Activated T-cell treated with anti-CD3 and anti-CD28 coated beads, Interleukin-2, amount 50 U/mL, for 72 hours (primary cell): ENCODE data around the gene SPAG9. TPM values are rescaled to one million over a fixed set of nuclear protein-coding genes. Genes with fewer than 3 reads are reported as not detected.
"Not testable (repeated sequence)": the region's sequence is repeated elsewhere in the genome, so short reads cannot be mapped to it uniquely, and the experiment has no call there.

Experiments
- ATAC-seq, 2 donors: fragments of 150-1000 bp; cut with Tn5 transposase; replicated peaks in 1 of 2; 2 replicates each; pipeline ENCODE4 v1.10.0; 2021; ENCODE audit warnings: moderate library complexity in 2 of 2, mild to moderate bottlenecking in 1 of 2
- DNase-seq, 2 donors: peaks; one replicate each; pipeline ENCODE4 v3.0.0; 2021 to 2022; ENCODE audit warnings: mixed read lengths in 1 of 2
- H3K27ac Mint-ChIP-seq: one replicate; pipeline ENCODE4 v1.8.0; 2022; ENCODE audit warnings: mild to moderate bottlenecking, moderate library complexity, mixed read lengths
- H3K27me3 Mint-ChIP-seq: one replicate; pipeline ENCODE4 v1.8.0; 2022; ENCODE audit warnings: low read depth, mixed read lengths
- H3K36me3 Mint-ChIP-seq, 2 donors: one replicate each; pipeline ENCODE4 v1.8.0; 2022; ENCODE audit warnings: mixed read lengths in 2 of 2, mild to moderate bottlenecking in 1 of 2; ENCODE audit not compliant: insufficient read depth in 2 of 2
- H3K4me1 Mint-ChIP-seq: one replicate; pipeline ENCODE4 v1.8.0; 2022; ENCODE audit warnings: low read depth, mixed read lengths
- H3K4me3 Mint-ChIP-seq, 2 donors: one replicate each; pipeline ENCODE4 v1.8.0; 2022; ENCODE audit warnings: mild to moderate bottlenecking in 2 of 2, mixed read lengths in 2 of 2, moderate library complexity in 2 of 2
- H3K9me3 Mint-ChIP-seq, 2 donors: one replicate each; pipeline ENCODE4 v1.8.0; 2022; ENCODE audit warnings: mixed read lengths in 2 of 2
- total RNA-seq, 2 donors: library from RNA; stranded (reverse); gene quantifications; one replicate each; pipeline ENCODE4 v1.2.3, GENCODE V29; 2022

Gene SPAG9
- total RNA-seq, 2 donors from 2014 or later, result 55.0 to 69.8 TPM

DNA sequence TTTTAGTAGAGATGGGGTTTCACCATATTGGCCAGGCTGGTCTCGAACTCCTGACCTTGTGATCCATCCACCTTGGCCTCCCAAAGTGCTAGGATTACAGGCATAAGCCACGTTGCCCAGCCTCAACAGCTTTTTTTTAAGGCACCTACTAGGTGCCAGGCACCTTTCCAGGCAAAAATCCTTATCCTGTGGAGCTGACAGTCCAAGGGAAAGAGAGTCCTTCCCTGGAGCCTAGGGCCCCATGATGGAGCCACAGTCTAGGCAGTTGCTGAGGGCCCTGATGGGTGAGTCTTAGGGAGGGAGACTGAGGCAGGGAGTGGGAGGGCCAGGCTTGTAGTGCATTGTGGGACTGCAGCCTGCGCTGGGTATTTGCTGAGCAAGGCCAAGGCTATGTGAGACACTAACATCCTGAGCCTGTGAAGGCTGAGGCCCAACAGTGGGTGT lies 174.9 kb downstream of the SPAG9 start:
- H3K9me3 Mint-ChIP-seq, result no peaks in the 10 kb centered on the region
- no peaks in the 10 kb centered on the region for H3K36me3 Mint-ChIP-seq
- H3K4me1 Mint-ChIP-seq, result peaks cover 28% of the 10 kb centered on the region
- H3K27ac Mint-ChIP-seq, result no peak overlapping the region
- ATAC-seq, result no peak
- no peak overlapping the region for H3K4me3 Mint-ChIP-seq
- no peaks in the 10 kb centered on the region for H3K27me3 Mint-ChIP-seq
- DNase-seq, result no peak

DNA sequence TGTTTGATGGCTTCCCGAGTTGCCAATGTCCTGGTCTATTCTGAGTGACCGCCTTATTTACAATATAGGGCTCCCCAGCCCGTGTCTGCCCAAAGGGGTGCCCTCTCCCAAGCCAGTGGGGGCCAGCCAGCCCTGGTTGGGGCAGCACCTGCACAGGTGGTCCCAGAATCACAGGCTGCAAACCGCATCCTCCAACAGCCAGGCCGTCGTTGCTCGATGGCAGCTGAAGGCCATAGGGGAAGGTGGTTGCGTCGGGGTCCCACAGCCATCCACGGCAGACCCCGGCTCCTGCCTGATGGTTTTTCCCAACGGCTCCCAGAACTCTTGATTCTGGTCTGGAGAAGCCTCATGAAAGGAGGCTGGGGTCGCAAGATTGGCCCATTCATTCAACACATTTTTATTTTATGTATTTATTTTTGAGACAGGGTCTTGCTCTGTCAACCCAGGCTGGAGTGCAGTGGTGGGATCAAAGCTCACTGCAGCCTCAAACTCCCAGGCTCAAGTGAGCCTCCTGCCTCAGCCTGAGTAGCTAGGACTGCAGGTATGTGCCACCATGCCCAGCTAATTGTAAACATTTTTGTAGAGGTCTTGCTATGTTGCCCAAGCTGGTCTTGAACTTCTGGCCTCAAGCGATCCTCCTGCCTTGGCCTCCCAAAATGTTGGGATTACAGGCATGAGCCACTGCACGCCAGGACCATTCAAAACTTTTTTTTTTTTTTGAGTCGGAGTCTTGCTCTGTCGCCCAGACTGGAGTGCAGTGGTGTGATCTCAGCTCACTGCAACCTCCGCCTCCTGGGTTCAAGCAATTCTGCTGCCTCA lies 175.6 kb downstream of the SPAG9 start:
- Mint-ChIP-seq H3K27me3 (no peaks in the 10 kb centered on the region), H3K4me1 (peaks cover 23% of the 10 kb centered on the region), H3K4me3 (peak overlapping the region; percentile 77), H3K27ac (no peak overlapping the region), H3K36me3 (no peaks in the 10 kb centered on the region), H3K9me3 (no peaks in the 10 kb centered on the region)
- no peak for ATAC-seq
- no peak for DNase-seq

DNA sequence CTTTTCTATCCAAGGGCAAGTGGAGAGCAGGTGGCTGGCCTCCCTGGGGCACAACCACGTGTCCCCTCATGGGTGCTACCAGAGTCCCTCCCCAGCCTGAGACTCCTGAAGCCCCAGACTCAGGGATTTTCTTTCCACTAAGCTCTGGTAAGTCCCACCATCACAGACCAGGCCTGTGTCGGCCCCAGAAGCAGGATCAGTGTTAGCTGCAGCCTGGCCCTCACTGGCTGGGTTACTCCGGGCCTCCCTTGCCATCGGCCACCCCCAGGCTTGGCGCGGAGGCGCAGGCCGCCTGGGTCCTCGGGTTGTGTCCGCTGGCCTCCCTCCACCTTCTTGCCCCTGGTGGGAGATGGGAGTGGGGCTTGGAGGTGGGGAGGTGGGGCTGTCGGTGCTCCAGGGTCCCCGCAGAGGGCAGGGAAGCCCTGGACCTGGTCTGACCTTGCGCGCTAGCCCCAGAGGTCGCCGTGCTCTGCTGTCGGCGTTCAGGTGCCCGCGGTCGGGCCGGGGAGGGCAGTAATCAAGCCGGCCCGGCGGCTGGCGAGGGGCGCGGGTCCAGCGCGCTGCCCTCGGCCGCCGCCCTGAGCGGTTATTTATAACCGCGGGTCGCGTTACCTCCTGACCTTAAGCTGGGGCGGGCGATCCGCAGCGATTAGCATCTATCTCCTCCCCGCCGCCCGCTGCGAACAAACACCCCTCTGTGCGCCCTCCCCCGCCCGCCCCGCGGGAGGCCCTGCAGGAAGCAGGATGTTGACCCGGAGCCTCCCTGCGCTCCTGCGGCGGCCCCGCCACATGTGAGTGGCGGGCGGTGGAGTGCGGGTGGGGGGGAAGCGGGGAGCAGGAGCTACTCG lies 176.4 kb downstream of the SPAG9 start:
- no peaks in the 10 kb centered on the region for H3K36me3 Mint-ChIP-seq
- peak overlapping the region; percentile 77 for H3K4me3 Mint-ChIP-seq
- ATAC-seq (peak; percentile 89 to 92), DNase-seq (peak; percentile 83 to 85)
- H3K9me3 Mint-ChIP-seq, result no peaks in the 10 kb centered on the region
- H3K27ac Mint-ChIP-seq, result peak overlapping the region; percentile 93
- H3K4me1 Mint-ChIP-seq, result peaks cover 23% of the 10 kb centered on the region
- H3K27me3 Mint-ChIP-seq, result no peaks in the 10 kb centered on the region

DNA sequence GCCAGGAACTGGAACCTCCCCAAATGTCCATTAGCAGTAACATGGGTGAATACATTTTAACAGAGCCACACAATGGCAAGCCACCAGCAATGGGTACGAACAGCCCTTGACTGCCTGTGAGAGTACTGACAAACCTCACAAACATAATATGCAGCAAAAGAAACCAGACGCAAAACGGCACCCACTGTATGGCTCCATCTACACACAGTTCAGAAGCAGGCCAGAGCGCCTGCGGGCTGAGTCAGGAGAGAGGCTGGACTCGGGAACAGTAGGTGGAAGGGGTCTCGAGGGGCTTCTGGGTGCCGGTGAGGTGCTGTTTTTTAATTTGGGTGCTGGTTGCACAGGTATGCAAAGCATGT lies 177.1 kb downstream of the SPAG9 start:
- Mint-ChIP-seq H3K27ac (peak overlapping the region; percentile 93), H3K9me3 (no peaks in the 10 kb centered on the region), H3K36me3 (no peaks in the 10 kb centered on the region), H3K4me3 (peak overlapping the region; percentile 77), H3K4me1 (peaks cover 23% of the 10 kb centered on the region), H3K27me3 (no peaks in the 10 kb centered on the region)
- ATAC-seq (peak; percentile 4 to 12), DNase-seq (no peak)

DNA sequence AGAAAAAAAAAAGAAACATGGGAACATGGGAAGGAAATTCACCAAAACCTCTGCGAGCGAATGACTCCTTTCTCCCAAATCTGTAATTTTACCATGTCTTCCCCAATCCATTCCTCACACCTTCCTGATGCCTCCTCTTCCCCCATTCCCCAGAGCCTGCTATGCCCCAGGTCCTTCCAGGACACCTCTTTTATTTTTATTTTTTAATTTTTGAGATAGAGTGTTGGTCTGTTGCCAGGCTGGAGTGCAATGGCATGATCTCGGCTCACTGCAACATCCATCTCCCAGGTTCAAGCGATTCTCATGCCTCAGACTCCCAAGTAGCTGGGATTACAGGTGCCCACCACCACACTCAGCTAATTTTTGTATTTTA lies 179.0 kb downstream of the SPAG9 start:
- H3K36me3 Mint-ChIP-seq, H3K4me3 Mint-ChIP-seq, DNase-seq, H3K27me3 Mint-ChIP-seq, H3K9me3 Mint-ChIP-seq, ATAC-seq: not testable (repeated sequence)
- peak overlapping the region; percentile 55 for H3K27ac Mint-ChIP-seq
- H3K4me1 Mint-ChIP-seq, result peaks cover 22% of the 10 kb centered on the region

DNA sequence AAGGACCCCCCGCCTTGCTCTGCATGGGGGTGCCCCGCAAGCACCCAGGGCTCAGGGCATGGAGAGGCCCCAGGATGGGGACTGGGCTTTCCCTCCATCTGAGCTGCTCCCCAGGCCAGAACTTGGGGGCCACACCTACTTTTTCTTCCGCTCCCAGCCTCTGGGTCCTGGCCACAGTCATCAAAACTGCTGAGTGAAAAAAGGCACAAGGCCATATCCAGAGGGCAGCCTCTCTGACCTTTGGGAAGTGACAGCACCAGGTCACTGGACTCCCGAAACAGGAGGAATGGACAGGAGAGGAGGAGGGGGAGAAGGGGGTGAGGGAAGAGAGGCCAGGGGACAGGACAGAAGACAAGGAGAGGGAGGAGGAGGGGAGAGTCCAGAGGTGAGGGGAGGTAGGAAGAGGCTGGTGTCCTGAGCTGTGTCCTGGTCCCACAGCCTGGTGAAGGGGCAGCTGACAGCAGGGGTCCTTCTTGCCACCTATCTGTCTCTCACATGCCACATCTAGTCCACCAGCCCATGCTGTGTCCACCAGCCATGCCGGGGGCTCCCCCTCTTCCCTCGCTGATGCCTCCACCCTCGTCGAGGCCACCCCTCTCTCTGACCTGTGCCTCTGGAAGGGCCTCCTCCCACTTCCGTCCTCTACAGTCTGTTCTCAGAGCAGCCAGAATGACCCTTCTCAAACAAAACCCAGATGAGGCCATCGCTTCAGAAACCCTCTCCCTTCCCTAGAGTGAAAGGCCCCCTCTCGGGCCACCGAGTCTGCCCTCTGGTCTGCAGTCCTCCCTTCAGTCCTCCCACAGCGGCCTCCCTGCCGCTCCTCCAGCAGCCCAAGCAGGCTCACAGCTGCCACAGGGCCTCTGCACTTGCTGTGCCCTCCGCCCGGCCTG lies 180.6 kb downstream of the SPAG9 start:
- ATAC-seq, result no peak
- no peaks in the 10 kb centered on the region for H3K36me3 Mint-ChIP-seq
- no peaks in the 10 kb centered on the region for H3K9me3 Mint-ChIP-seq
- H3K27me3 Mint-ChIP-seq, result no peaks in the 10 kb centered on the region
- DNase-seq, result no peak
- peaks cover 18% of the 10 kb centered on the region for H3K4me1 Mint-ChIP-seq
- H3K4me3 Mint-ChIP-seq, result no peak overlapping the region
- no peak overlapping the region for H3K27ac Mint-ChIP-seq

DNA sequence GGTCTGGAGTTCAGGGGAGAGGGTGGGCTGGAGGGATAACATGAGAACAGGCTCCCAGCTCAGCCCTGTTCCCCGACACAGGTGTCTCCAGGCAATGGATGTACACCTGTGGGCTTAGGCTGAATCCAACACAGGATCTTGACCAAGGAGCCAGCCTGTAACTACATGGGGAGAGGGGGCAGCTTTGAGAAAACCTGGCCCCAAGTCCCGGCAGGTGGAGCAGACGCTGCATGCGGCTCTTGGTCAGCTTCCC lies 181.2 kb downstream of the SPAG9 start:
- H3K4me3 Mint-ChIP-seq, result no peak overlapping the region
- no peaks in the 10 kb centered on the region for H3K27me3 Mint-ChIP-seq
- H3K27ac Mint-ChIP-seq, result no peak overlapping the region
- H3K36me3 Mint-ChIP-seq, result no peaks in the 10 kb centered on the region
- DNase-seq (no peak), ATAC-seq (no peak)
- no peaks in the 10 kb centered on the region for H3K9me3 Mint-ChIP-seq
- H3K4me1 Mint-ChIP-seq, result peaks cover 18% of the 10 kb centered on the region

DNA sequence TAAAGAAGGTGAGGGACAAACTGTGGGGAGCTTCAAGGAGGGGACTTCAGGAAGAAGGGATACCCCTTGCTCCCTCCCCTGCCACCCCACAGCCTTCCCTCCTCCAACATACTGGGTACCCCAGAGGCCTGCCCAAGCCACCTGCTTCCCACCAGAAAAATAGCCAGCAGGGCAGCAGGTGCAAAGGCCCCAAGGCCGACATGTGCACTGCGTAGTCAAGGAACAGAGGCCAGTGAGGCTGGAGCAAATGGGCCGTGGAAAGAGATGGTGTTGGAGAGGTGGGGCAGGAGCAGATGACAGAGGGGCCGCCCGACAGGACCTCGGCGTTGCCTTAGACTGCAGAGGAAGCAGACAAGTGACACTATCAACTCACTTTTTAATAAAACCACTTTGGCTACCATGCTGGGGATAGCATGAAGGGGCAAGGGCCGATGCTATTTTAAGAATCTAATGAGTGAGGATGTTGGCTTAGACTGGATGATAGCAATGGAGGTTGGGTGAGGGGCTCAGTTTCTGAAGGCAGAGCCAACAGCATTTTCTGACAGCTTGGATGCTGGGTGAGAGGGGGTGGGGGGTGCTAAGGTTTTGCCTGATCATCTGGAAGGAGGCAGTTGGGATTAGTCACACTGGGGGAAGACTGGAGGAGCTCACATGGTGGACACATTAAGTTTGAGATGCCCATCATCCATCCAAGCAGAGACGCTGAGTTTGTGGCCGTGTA lies 181.7 kb downstream of the SPAG9 start:
- no peak overlapping the region for H3K27ac Mint-ChIP-seq
- H3K27me3 Mint-ChIP-seq, result no peaks in the 10 kb centered on the region
- H3K36me3 Mint-ChIP-seq, result no peaks in the 10 kb centered on the region
- peaks cover 18% of the 10 kb centered on the region for H3K4me1 Mint-ChIP-seq
- DNase-seq (no peak), ATAC-seq (no peak)
- no peaks in the 10 kb centered on the region for H3K9me3 Mint-ChIP-seq
- H3K4me3 Mint-ChIP-seq, result no peak overlapping the region

DNA sequence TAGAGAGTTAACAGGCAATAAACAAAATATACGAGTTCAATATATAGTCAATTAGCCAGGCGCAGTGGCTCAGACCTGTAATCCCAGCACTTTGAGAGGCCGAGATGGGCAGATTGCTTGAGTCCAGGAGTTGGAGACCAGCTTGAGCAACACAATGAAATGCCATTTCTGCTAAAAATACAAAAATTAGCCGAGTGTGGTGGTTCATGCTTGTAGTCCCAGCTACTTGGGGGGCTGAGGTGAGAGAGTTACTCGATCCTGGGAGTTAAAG lies 184.7 kb downstream of the SPAG9 start:
- H3K9me3 Mint-ChIP-seq, result no peaks in the 10 kb centered on the region
- peaks cover 13% of the 10 kb centered on the region for H3K4me1 Mint-ChIP-seq
- H3K4me3 Mint-ChIP-seq, result no peak overlapping the region
- no peak overlapping the region for H3K27ac Mint-ChIP-seq
- ATAC-seq (no peak), DNase-seq (no peak)
- no peaks in the 10 kb centered on the region for H3K36me3 Mint-ChIP-seq
- H3K27me3 Mint-ChIP-seq, result no peaks in the 10 kb centered on the region

DNA sequence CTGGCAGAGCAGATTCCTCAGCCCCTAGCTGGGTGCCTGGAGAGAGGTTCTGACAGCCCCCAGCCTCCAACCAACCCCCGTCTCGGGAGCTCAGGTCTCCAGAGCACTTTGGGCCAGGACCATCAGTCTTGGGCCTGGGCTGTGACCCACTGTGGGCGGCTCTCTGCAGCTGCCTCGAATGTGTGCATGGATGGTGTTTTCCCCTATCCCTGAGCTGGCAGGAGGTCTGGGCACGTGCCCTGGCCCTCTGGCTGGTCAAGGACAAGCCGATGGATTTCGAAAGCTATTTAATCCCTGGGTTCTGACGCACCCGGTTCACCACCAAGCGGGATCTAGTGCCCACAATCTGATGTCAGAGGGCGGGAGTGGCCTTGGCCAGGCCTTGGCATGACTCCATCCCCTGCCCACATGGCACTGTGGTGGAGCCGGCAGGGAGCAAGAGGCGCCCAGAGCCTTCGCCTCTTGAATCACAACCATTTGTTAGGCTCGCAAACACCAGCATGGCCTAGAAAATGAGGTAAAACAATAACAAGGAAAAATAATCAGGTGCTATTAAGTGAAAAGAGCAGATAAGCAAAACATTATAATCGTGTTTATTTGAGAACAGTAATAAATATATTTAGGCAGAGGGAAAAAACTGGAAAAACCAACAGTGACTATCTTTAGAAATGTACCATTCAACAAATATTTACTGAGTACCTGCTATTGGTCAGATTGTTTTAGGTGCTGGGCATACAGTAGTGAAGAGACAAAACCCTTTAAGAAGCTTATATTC lies 185.3 kb downstream of the SPAG9 start:
- Mint-ChIP-seq H3K4me3 (no peak overlapping the region), H3K36me3 (no peaks in the 10 kb centered on the region), H3K9me3 (no peaks in the 10 kb centered on the region), H3K4me1 (peaks cover 18% of the 10 kb centered on the region), H3K27ac (no peak overlapping the region), H3K27me3 (no peaks in the 10 kb centered on the region)
- ATAC-seq (no peak), DNase-seq (no peak)

DNA sequence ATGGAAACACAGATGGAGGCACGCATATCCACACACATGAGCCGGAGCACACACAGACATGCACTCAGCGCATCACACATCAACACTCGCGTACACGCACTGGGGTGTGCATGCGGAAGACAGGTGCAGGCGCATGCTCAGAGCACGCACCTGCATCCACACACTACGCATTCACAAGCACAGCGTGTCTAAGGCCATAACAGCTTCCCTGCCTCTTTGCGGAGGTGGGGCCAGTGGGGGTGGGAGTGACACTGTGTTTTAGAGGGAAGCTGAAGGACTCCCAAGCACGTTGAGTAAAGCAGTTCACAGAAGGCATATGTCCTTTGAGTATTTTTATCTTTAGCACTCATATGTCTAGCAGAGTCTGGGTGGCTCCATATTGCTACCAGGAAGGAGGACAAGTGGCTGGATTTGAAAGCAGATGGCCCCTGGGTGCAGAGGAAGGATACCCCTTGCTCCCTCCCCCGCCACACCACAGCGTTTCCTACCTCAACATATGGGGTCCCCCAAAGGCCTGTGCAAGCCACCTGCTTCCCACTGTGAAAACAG lies 185.9 kb downstream of the SPAG9 start:
- no peaks in the 10 kb centered on the region for H3K27me3 Mint-ChIP-seq
- H3K4me1 Mint-ChIP-seq, result peaks cover 25% of the 10 kb centered on the region
- H3K36me3 Mint-ChIP-seq, result no peaks in the 10 kb centered on the region
- no peak for ATAC-seq
- no peak overlapping the region for H3K27ac Mint-ChIP-seq
- no peaks in the 10 kb centered on the region for H3K9me3 Mint-ChIP-seq
- no peak overlapping the region for H3K4me3 Mint-ChIP-seq
- no peak for DNase-seq

DNA sequence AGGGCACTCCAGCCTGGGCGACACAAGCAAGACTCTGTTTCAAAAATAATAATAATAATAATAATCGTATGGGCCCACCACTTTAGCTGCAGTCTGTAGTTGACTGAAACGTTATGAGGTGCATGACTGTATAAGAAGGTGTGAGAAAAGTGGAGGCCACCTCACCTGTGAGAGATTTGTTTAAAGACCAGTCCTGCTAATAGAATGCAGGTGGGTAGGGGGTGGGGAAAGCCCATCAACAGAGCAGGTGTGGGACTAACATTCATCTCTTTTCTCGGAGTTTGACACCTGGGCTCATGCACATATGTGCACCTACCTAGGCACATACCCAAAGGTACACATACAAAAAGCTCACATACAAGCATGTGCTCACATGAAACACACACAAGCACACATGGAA lies 186.5 kb downstream of the SPAG9 start:
- DNase-seq, result no peak
- H3K27me3 Mint-ChIP-seq, result no peaks in the 10 kb centered on the region
- no peaks in the 10 kb centered on the region for H3K36me3 Mint-ChIP-seq
- H3K27ac Mint-ChIP-seq, result no peak overlapping the region
- ATAC-seq, result no peak
- no peak overlapping the region for H3K4me3 Mint-ChIP-seq
- H3K9me3 Mint-ChIP-seq, result no peaks in the 10 kb centered on the region
- H3K4me1 Mint-ChIP-seq, result peaks cover 26% of the 10 kb centered on the region
